ENCODE results near the gene MKX.

DNA sequence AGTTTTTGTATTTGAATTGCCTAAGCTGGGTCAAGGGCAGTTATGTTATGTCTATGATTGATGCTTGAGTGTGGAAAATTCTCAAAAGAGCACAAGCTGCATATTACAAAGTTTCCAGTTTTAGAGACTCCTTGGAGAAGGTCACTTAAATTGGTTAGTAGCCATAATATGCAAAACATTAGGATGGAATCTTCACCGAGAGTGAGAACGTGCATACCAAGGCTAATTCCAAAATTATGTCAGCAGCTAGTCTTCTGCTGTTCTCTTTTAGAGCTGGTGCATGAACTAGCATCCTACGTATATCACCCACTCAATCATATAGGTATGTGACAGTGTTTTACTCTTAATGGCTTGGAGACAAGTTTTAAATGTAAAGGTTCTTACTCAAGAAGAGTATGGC is 49.2 kb downstream of the MKX start:
- TF ChIP-seq, protein P1, sequence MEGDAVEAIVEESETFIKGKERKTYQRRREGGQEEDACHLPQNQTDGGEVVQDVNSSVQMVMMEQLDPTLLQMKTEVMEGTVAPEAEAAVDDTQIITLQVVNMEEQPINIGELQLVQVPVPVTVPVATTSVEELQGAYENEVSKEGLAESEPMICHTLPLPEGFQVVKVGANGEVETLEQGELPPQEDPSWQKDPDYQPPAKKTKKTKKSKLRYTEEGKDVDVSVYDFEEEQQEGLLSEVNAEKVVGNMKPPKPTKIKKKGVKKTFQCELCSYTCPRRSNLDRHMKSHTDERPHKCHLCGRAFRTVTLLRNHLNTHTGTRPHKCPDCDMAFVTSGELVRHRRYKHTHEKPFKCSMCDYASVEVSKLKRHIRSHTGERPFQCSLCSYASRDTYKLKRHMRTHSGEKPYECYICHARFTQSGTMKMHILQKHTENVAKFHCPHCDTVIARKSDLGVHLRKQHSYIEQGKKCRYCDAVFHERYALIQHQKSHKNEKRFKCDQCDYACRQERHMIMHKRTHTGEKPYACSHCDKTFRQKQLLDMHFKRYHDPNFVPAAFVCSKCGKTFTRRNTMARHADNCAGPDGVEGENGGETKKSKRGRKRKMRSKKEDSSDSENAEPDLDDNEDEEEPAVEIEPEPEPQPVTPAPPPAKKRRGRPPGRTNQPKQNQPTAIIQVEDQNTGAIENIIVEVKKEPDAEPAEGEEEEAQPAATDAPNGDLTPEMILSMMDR (IDR thresholded peaks at IDR 0.05; ENCODE audit: extremely low read depth in 1 of 2, insufficient read depth in 1 of 2, low read depth in 1 of 2, low read length in 2 of 2) = no peak
- TF ChIP-seq FOS (IDR thresholded peaks at IDR 0.05; ENCODE audit: borderline replicate concordance, insufficient read depth, low read length) (no peak), MYC (IDR thresholded peaks at IDR 0.05; ENCODE audit: low read depth, low read length) (no peak), POLR2AphosphoS5 (IDR thresholded peaks at IDR 0.05; ENCODE audit: insufficient read depth, low read depth, low read length) (no peak), JUN (IDR thresholded peaks at IDR 0.05; ENCODE audit: borderline replicate concordance, insufficient read depth, insufficient read length, low read depth) (no peak)
- TF ChIP-seq, protein P2, sequence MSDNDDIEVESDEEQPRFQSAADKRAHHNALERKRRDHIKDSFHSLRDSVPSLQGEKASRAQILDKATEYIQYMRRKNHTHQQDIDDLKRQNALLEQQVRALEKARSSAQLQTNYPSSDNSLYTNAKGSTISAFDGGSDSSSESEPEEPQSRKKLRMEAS (IDR thresholded peaks at IDR 0.05; ENCODE audit: insufficient read depth, insufficient read length) = no peak

Data from endothelial cell of umbilical vein (primary cell).